Skeletal muscle tissue (tissue), 4 donors: Measurements from ENCODE around the gene FOXF2. TPM values are rescaled to one million over a fixed set of nuclear protein-coding genes. Genes with fewer than 3 reads are reported as not detected.
"Not testable (repeated sequence)": the region's sequence is repeated elsewhere in the genome, so short reads cannot be mapped to it uniquely, and the experiment has no call there.

Experiments
- H3K27ac ChIP-seq: one replicate; pipeline ENCODE4 v1.7.0; 2013; ENCODE audit warnings: mild to moderate bottlenecking, low read depth, low read length, inconsistent platforms
- H3K27me3 ChIP-seq, 3 donors: one replicate each; pipeline ENCODE4 v1.7.0; 2013; ENCODE audit warnings: low read length in 3 of 3; ENCODE audit not compliant: control insufficient read depth in 3 of 3, insufficient read depth in 3 of 3
- H3K36me3 ChIP-seq, 3 donors: one replicate each; pipeline ENCODE4 v1.7.0; 2013; ENCODE audit warnings: low read length in 3 of 3; ENCODE audit not compliant: control insufficient read depth in 3 of 3, insufficient read depth in 3 of 3
- H3K4me1 ChIP-seq, 3 donors: one replicate each; pipeline ENCODE4 v1.7.0; 2013; ENCODE audit warnings: low read length in 3 of 3, mild to moderate bottlenecking in 3 of 3; ENCODE audit not compliant: control insufficient read depth in 3 of 3, insufficient read depth in 3 of 3
- H3K4me3 ChIP-seq, 3 donors: one replicate each; pipeline ENCODE4 v1.7.0; 2013; ENCODE audit warnings: low read length in 3 of 3
- H3K9ac ChIP-seq, 3 donors: one replicate each; pipeline ENCODE4 v1.7.0; 2013; ENCODE audit warnings: low read length in 3 of 3, mild to moderate bottlenecking in 3 of 3, moderate library complexity in 2 of 3, low read depth in 1 of 3
- H3K9me3 ChIP-seq, 3 donors: one replicate each; pipeline ENCODE4 v1.7.0; 2013; ENCODE audit warnings: low read length in 3 of 3; ENCODE audit not compliant: control insufficient read depth in 3 of 3
- total RNA-seq: library from RNA; depleted of rRNA; stranded (reverse); fragments of >200 nt; gene quantifications from one replicate; pipeline ENCODE4 v1.2.3, GENCODE V29; 2014
- donor health status: Osteomylitis.

FOXF2 gene
- total RNA-seq, 1 donor from 2014 or later = 0.52 TPM

DNA sequence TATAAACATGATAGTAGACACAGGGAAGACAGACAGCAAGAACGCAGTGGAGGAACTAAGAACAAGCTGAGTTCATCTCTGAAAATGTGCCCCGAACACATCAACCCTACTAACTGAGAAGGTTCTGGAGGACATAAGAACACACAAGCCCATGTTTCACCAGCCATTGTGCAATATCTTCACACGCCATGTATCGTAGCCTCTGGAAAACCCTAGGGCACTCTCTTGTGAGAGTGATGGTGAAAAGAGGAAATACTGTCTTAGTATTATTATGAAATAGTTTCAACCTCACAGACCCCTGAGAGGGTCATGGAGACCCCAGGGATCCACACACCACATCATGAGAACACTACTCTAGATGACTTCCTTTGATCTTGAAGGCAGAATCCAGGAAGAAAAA lies 26.1 kb upstream of the FOXF2 start:
- H3K4me3 ChIP-seq = no peak overlapping the region
- no peaks in the 10 kb centered on the region for H3K9me3 ChIP-seq
- H3K36me3 ChIP-seq = no peaks in the 10 kb centered on the region
- peak overlapping the region; percentile 5 for H3K27ac ChIP-seq
- H3K9ac ChIP-seq = no peak overlapping the region
- no peaks in the 10 kb centered on the region for H3K4me1 ChIP-seq
- H3K27me3 ChIP-seq = peaks cover 0 to 3% (median 0%) of the 10 kb centered on the region in 3 donors

GRCh38 chr6:1363729-1364572 lies 25.4 kb upstream of the FOXF2 start:
- peaks cover 3 to 6% (median 4%) of the 10 kb centered on the region in 3 donors for H3K27me3 ChIP-seq

DNA sequence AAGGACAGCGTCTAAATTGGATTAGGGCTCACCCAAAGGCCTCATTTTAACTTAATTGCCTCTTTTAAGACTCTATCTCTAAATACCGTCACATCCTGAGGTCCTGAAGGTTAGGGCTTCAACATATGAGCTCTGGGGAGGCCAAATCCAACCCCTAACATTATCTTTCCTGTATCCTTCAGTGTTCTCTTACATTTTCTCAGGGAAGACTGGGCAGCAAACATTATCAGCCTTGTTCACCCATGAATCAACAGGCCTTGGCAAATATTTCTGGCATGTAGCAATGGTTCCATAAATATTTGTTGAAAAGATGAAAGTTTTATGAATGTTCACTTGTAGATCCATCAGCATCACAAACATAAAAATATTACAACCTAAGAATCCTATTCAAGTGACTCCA lies 24.6 kb upstream of the FOXF2 start:
- H3K27ac ChIP-seq = peak overlapping the region; percentile 64
- H3K4me3 ChIP-seq = no peak overlapping the region
- peaks cover 3 to 7% (median 4%) of the 10 kb centered on the region in 3 donors for H3K27me3 ChIP-seq
- H3K9me3 ChIP-seq = no peaks in the 10 kb centered on the region
- H3K4me1 ChIP-seq = no peaks in the 10 kb centered on the region
- no peak overlapping the region for H3K9ac ChIP-seq
- no peaks in the 10 kb centered on the region for H3K36me3 ChIP-seq

More at GRCh38 chr6:1363729-1364572, 25.4 kb upstream of the FOXF2 start:
- no peaks in the 10 kb centered on the region for H3K9me3 ChIP-seq
- H3K36me3 ChIP-seq = no peaks in the 10 kb centered on the region
- no peak overlapping the region for H3K9ac ChIP-seq
- H3K4me1 ChIP-seq = no peaks in the 10 kb centered on the region
- H3K27ac ChIP-seq = peak overlapping the region; percentile 64
- H3K4me3 ChIP-seq = no peak overlapping the region

DNA sequence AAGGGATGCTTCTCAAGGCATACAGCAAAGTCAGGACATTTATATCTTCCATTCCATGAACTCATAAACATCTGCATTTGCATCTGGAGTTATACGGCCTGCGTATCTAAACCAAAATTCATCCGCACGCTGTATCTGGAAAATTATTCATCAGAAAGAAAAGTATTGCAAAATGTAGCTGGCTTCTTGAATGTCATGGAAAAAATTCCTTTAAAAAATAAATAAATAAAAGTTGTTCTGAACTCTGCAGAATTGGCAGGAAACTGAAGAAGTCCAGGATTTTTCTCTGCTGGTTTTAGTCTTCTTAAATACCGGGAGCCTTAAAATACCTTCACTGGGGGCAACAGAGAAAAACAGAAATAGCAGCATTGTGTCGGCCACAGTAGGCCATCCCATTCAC lies 23.7 kb upstream of the FOXF2 start:
- Histone ChIP-seq H3K4me3 (no peak overlapping the region), H3K36me3 (no peaks in the 10 kb centered on the region), H3K27me3 (peaks cover 3 to 7% (median 4%) of the 10 kb centered on the region in 3 donors), H3K9ac (no peak overlapping the region), H3K4me1 (no peaks in the 10 kb centered on the region), H3K9me3 (no peaks in the 10 kb centered on the region), H3K27ac (no peak overlapping the region)

GRCh38 chr6:1367771-1368170 lies 21.6 kb upstream of the FOXF2 start:
- H3K4me3 ChIP-seq = no peak overlapping the region
- peaks cover 0 to 4% (median 3%) of the 10 kb centered on the region in 3 donors for H3K9me3 ChIP-seq
- peaks cover 4 to 8% (median 7%) of the 10 kb centered on the region in 3 donors for H3K27me3 ChIP-seq
- no peak overlapping the region for H3K9ac ChIP-seq
- no peaks in the 10 kb centered on the region for H3K4me1 ChIP-seq
- H3K27ac ChIP-seq = no peak overlapping the region
- H3K36me3 ChIP-seq = no peaks in the 10 kb centered on the region

- Histone ChIP-seq H3K9ac (no peak overlapping the region), H3K36me3 (no peaks in the 10 kb centered on the region), H3K4me3 (no peak overlapping the region), H3K4me1 (no peaks in the 10 kb centered on the region), H3K9me3 (peaks cover 0 to 6% (median 3%) of the 10 kb centered on the region in 3 donors), H3K27me3 (peaks cover 8 to 16% (median 8%) of the 10 kb centered on the region in 3 donors), H3K27ac (no peak overlapping the region)
These were observed 20.4 kb upstream of the FOXF2 start for GRCh38 chr6:1368940-1369339.

DNA sequence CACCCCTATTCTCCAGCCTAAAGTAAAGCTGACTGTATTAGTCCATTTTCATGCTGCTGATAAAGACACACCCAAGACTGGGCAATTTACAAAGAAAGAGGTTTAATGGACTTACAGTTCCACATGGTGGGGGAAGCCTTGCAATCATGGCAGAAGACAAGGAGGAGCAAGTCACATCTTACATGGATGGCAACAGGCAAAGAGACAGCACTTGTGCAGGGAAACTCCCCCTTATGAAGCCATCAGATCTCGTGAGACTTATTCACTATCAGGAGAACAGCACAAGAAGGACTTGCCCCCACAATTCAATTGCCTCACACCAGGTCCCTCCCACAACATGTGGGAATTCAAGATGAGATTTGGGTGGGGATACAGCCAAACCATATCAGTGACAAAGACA lies 19.7 kb upstream of the FOXF2 start:
- not testable (repeated sequence) for H3K4me1 ChIP-seq, H3K9ac ChIP-seq, H3K9me3 ChIP-seq, H3K27ac ChIP-seq, H3K4me3 ChIP-seq, H3K36me3 ChIP-seq
- peaks cover 11 to 23% (median 15%) of the 10 kb centered on the region in 3 donors for H3K27me3 ChIP-seq

GRCh38 chr6:1371933-1372332 lies 17.4 kb upstream of the FOXF2 start:
- Histone ChIP-seq H3K9ac (no peak overlapping the region), H3K4me3 (no peak overlapping the region), H3K9me3 (peaks cover 0 to 6% (median 3%) of the 10 kb centered on the region in 3 donors), H3K4me1 (no peaks in the 10 kb centered on the region), H3K27ac (no peak overlapping the region), H3K27me3 (peaks cover 29 to 41% (median 36%) of the 10 kb centered on the region in 3 donors), H3K36me3 (no peaks in the 10 kb centered on the region)

GRCh38 chr6:1372690-1373089 lies 16.7 kb upstream of the FOXF2 start:
- Histone ChIP-seq H3K9me3 (peaks cover 0 to 6% (median 3%) of the 10 kb centered on the region in 3 donors), H3K36me3 (no peaks in the 10 kb centered on the region), H3K4me3 (no peak overlapping the region), H3K27ac (no peak overlapping the region), H3K4me1 (no peaks in the 10 kb centered on the region), H3K27me3 (peaks cover 35 to 45% (median 43%) of the 10 kb centered on the region in 3 donors), H3K9ac (no peak overlapping the region)

DNA sequence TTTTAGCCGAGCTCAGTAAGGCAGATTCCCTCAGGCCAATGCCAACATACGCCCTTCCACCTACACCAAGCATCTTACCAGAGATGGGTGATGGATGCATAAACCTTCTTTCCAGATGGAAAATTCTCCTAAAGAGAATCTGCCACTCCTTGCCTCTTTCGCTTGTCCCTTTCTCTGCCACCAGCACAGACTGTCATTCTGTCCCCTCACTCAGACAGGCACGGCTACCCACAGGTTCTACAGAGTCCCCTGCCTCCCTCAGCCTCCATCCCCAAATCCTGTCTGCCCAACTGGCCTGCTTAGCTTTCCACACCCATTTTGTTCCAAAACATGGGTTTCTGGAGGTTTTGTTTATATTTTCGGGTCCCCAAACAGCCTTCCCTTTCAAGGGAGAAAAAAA lies 12.7 kb upstream of the FOXF2 start:
- Histone ChIP-seq H3K27me3 (peaks cover 71 to 80% (median 78%) of the 10 kb centered on the region in 3 donors), H3K4me3 (no peak overlapping the region), H3K9ac (no peak overlapping the region), H3K27ac (no peak overlapping the region), H3K36me3 (no peaks in the 10 kb centered on the region), H3K9me3 (peaks cover 0 to 5% (median 3%) of the 10 kb centered on the region in 3 donors), H3K4me1 (peaks cover 0 to 27% (median 20%) of the 10 kb centered on the region in 3 donors)
